RWPE2 (cell line): ENCODE measurements around the gene ALDOA.

ENCODE experiments used
- ATAC-seq: fragments of 200-7000 bp; cut with Tn5 transposase; 3 replicates; pipeline ENCODE4 v1.9.1; 2021; ENCODE audit warnings: low read depth
- DNase-seq: peaks from one replicate; pipeline ENCODE4 v3.0.0-alpha.2; 2020; ENCODE audit warnings: low spot score
- H3K27ac ChIP-seq: fragments of 450-650 bp; 2 replicates; pipeline ENCODE4 v1.5.1; 2017; ENCODE audit warnings: mild to moderate bottlenecking; ENCODE audit not compliant: poor library complexity, severe bottlenecking
- H3K27me3 ChIP-seq: fragments of 250-450 bp; sonication (Bioruptor Pico); 2 replicates; pipeline ENCODE4 v1.5.1; 2021; ENCODE audit warnings: mild to moderate bottlenecking, moderate library complexity; ENCODE audit not compliant: insufficient read depth, poor library complexity, severe bottlenecking
- H3K36me3 ChIP-seq: fragments of 250-450 bp; sonication (Bioruptor Pico); 2 replicates; pipeline ENCODE4 v1.5.1; 2020; ENCODE audit warnings: low read depth, mild to moderate bottlenecking, moderate library complexity
- H3K4me1 ChIP-seq: fragments of 250-450 bp; sonication (Bioruptor Pico); 2 replicates; pipeline ENCODE4 v1.5.1; 2021; ENCODE audit warnings: mild to moderate bottlenecking, moderate library complexity; ENCODE audit not compliant: insufficient read depth, poor library complexity, severe bottlenecking
- H3K4me3 ChIP-seq: fragments of 250-450 bp; sonication (Bioruptor Pico); 2 replicates; pipeline ENCODE4 v1.5.1; 2021; ENCODE audit warnings: mild to moderate bottlenecking, moderate library complexity; ENCODE audit not compliant: severe bottlenecking
- H3K9me3 ChIP-seq: fragments of 250-450 bp; sonication (Bioruptor Pico); 2 replicates; pipeline ENCODE4 v1.5.1; 2021; ENCODE audit warnings: mild to moderate bottlenecking, moderate library complexity; ENCODE audit not compliant: severe bottlenecking
- CTCF ChIP-seq: fragments of 450-650 bp; IDR thresholded peaks from one replicate; pipeline ENCODE4 v1.5.1; 2017; ENCODE audit warnings: mild to moderate bottlenecking, moderate library complexity; ENCODE audit not compliant: poor library complexity, severe bottlenecking

The ALDOA gene

DNA sequence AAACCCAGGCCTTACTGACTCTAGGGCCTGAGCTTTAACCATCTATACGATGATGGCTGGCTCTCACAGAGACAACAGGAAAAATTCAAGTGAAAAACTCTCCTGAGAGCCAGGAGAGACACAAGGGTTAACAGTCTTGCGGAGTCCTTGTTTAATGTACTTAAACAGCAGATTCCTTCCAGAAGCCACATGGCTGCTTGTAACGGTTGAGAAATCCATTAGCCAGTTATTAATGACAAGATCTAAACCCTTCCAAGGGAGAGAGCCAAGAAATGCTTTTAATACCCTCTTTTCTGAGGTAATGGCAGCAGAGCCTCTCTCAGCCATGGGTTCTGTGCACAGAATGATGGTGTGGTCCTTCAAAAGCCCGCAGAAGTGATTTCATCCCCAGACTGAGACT, 5.2 kb upstream of the ALDOA start:
- ATAC-seq: no peak
- DNase-seq: no peak
- H3K36me3 ChIP-seq: peaks cover 27% of the 10 kb centered on the region
- no peak overlapping the region for H3K27ac ChIP-seq
- H3K27me3 ChIP-seq: no peaks in the 10 kb centered on the region
- no peak overlapping the region for H3K4me3 ChIP-seq
- no peaks in the 10 kb centered on the region for H3K9me3 ChIP-seq
- TF ChIP-seq CTCF: no peak
- H3K4me1 ChIP-seq: peaks cover 13% of the 10 kb centered on the region

DNA sequence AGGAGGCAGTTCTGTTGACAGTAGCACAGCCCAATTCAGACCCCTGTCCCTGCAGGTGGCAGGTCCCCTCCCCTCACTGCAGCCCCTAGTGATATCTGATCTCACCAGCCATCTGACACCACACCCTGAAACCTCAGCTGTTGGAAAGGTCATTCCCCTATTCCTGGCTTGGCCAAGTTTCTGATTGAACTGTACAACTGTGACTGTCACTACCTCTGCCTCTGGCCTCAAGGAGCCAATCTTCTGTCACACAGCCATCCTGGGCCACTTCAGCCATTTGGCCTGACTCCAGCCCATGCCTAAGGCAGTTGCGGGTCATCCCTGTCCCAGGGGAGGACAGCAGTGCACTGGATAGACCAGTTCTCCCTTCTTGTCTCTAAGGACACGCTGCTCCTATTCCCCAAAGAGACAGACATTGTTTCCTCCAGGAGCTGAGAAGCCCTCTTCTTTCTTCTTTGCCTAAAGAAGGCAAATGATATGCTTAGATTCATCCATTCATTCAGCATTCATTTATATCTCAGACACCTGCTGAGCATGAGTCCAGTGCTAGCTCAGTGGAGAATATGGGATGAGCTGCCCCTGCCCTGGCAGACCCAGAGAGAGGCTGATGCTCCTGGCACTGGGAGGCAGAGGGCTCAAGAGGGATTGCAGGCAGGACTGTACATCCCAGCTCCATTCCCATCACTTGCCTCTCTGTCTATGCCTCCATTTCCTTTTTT, 4.6 kb upstream of the ALDOA start:
- Histone ChIP-seq H3K4me3 (no peak overlapping the region), H3K27me3 (no peaks in the 10 kb centered on the region), H3K9me3 (no peaks in the 10 kb centered on the region), H3K36me3 (peaks cover 26% of the 10 kb centered on the region), H3K27ac (no peak overlapping the region), H3K4me1 (peaks cover 9% of the 10 kb centered on the region)
- no peak for DNase-seq
- no peak for ATAC-seq
- TF ChIP-seq CTCF: no peak

DNA sequence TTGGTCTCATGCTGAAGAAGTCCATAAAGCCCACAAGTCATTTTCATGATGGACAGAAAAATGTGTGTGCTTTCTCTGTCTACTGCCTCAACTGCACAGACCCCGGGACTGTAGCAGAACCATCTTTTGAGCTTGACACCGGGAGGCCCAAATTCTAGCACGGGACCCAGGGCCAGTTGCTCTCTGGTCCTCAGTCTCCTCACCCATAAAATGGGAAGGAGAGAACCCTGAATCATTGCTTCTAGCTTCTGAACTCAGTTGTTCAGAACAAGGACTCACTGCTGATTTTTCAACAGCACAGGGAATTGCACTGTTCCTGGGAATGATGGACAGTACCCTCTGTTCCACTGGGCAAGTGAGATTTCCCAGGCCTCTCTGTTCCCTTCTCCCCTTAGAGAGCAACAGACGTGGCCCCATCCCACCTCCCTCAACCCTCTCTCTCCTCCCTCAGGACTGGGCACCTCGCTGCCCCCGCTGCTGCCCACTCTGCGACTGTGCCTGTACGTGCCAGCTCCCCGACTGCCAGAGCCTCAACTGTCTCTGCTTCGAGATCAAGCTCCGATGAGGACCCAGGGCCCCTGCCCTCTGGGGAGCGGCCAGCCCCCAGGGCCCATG, 2.2 kb upstream of the ALDOA start:
- H3K9me3 ChIP-seq: no peaks in the 10 kb centered on the region
- peaks cover 12% of the 10 kb centered on the region for H3K4me1 ChIP-seq
- peak overlapping the region; percentile 82 for H3K4me3 ChIP-seq
- H3K27me3 ChIP-seq: no peaks in the 10 kb centered on the region
- peak overlapping the region; percentile 93 for H3K27ac ChIP-seq
- TF ChIP-seq CTCF: no peak
- no peak for ATAC-seq
- peaks cover 39% of the 10 kb centered on the region for H3K36me3 ChIP-seq
- no peak for DNase-seq

DNA sequence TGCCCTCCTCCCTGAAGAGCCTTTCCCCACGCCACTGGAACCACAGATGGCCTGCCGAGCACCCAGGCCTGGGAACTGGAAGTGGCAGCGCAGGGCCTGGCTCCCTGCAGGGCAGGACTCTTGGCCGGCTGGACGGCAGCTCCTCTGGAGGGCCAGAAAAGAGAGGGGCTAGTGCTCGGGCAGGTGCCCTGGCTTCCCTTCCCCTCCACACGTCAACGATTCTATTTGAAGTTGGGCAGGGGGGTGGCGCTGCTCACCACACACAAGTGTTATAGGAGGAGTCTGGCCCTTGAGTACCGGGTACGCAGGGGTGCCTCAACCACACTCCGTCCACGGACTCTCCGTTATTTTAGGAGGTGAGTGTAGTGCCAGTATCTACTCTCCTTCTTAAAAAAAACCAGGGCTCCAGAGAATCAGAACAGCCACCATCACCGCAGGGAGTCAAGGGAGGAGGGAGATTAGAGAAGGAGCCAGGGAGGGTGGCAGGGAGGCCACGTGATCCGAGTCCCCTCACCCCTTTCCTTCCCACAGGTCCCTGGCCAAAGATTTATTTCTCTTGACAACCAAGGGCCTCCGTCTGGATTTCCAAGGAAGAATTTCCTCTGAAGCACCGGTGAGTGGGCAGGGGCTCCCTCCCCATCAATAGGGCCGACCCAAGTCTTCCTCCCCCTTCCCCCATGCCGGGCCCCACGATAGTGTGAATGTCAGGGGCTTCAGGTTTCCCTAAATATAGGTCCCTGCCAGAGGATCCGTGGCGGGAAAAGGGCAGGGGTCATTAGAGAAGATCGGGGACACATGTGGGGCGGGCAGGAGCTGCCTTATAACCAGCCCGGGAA, 1.4 kb upstream of the ALDOA start:
- peak; percentile 36 for TF ChIP-seq CTCF
- Histone ChIP-seq H3K9me3 (no peaks in the 10 kb centered on the region), H3K27ac (peak overlapping the region; percentile 93), H3K27me3 (no peaks in the 10 kb centered on the region), H3K36me3 (peaks cover 40% of the 10 kb centered on the region), H3K4me3 (peak overlapping the region; percentile 82), H3K4me1 (peaks cover 12% of the 10 kb centered on the region)
- DNase-seq: no peak
- no peak for ATAC-seq
